Measurements from ENCODE around the gene COPB1.

The COPB1 gene

DNA sequence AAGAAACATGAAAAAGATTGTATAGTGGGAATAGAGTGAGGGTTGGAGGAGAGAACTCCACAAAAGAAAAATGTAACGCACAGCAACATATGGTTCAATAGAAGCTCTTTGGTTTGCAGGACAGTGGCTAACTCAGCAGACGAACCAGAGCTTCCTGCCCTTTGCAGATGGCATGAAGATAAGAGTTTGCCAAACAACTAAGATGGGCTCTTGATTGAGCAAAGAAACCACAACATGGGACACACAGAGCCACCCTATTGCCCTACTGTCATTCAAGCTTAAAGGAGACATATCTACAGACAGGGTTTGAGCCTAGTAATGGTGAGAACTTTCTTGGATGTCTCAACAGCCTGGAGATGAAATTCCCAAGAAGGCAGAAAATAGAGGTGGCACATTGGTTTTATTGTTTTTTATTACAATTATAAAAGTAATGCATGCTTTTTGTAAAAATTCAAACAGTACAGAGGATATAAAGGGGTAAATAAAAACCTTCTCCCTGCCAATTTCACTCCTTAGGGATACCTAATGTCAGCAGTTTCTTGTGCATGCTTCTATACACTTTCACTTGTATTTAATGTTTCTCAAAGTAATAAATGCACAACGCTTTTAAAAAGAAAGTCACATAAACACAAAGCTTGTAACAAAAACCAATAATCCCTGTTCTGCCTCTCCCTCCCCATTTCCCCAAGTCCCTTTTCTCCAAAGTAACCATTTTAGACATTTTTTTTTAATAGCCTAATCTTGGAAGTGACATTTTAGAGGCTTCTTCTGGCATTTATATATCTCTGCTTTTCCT, 63.7 kb downstream of the COPB1 start:
- DNase-seq (ENCODE audit: low read depth), result no peak

DNA sequence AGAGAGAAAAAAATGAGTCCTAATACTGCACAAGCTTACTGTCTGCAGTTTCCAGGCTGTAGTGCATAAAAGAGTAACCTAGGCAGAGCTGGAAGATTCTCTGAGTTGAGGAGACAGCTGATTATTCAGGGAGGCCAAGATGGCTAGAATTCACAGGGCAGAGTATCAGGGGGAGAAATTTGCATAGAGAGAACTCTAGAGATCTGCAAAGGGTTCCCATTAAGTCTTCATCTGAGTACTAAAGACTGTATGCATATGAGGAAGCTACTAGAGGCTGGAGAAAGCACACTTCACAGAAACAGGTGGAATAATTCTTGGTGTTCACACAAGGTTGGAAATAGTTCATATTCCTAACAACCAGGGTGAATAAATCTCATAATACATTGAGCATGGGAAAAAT, 74.0 kb downstream of the COPB1 start:
- no peak for DNase-seq (ENCODE audit: low read depth)

DNA sequence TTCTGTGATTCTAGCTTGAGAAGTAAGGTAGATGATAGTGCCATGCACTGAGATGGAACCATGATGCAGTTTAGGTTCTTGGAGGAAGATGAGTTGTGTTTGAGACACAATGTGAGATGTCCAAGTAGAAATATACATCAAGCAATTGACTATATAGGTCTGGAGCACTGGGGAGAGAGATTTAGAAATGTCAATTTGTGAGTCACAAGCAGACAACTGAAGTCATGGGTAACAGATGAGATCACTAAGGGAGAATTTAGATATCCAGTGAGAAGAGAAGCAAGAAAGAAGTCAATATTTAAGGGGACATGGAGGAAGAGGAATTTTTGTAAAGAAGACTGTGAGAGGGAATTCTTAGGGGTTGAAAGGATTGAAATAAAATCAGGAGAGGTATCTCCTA, 75.5 kb downstream of the COPB1 start:
- DNase-seq (ENCODE audit: low read depth), result no peak

DNA sequence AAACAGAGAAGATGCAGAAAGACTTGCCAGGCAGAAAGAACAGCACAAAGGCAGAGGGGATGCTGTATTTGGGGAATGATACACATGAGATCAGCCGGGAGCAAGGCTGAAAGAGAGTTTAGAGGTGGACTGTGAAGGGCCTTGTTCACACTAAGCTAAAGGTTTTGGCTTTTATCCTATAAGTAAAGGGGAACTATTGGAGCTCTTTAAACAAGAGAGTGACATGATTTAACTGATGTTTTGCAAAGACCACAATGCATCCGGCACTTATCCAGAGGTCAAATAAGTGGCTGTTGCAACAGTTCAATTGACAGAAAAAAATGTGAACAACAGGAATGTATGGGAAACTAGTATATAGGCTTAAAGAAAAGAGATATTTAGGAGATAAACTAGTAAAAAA, 76.0 kb downstream of the COPB1 start:
- DNase-seq (ENCODE audit: low read depth), result no peak

DNA sequence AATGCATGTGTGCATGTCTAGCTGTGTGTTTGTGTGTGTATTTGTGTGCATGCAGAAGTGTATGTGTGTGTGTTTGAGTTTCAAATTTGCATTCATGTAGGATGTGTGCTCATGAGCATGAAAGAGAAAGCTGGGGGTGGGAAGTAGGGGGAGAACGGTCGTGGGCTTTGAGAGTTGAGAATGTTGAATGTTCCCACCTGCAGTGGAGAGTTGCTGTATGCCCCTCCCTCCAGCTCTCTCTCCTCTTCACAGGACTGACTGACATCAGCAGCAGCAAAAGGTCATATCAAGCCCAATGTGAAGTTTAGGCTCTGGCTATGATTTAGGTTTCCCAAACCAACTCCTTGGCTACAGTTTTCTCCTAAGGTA, 76.8 kb downstream of the COPB1 start:
- no peak for DNase-seq (ENCODE audit: low read depth)

DNA sequence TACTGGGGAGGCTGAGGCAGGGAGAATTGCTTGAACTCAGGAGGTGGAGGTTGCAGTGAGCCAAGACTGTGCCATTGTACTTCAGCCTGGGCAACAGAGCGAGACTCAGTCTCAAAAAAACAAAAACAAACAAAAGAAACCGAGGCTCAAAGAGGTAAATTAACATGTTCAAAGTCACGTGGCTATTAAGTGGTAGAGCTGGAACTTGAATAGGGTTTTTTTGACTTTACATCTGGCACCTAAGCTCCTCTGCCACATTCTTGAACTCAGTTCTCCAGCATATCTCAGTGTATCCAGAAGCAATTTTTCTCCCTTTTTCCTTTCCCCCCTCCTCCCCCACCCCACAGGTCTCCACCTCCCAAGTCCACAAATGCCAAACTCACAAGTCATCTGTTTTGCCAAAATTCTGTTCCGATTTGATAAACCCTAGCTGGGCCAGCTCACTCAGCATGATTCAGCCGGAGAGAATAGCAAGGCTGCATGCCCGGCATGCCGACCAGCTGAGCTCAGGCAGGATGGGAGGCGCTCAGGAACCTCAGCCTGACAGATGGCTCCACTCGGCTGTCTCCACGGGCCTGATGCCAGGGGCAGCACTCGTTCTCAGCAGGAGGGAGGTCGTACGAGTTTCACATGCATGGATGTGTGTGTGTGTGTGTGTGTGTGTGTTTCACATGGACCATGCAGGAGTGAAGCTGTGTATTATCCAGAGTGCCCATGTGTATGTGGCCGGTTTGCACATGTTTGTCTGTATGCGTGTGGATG, 77.4 kb downstream of the COPB1 start:
- DNase-seq (ENCODE audit: low read depth), result no peak

DNA sequence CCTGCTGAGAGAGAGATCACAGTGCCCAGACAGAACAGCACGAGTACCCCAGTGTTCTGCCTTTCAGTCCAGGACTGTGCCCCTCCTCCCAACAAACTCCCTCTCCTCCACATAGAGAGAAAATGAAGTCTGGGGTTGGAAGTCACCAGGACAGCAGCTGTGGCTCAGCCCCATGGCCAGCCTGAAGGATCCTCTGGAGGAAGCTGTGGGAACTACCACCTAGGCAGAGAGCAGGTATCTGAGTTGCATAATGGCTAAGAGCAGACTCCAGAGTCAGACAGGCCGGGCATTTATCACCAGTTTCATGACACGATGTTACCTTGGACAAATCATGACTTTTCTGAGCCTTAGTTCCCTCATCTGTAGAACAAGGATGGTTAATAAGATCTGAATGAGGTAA, 79.4 kb downstream of the COPB1 start:
- DNase-seq (ENCODE audit: low read depth), result no peak

DNA sequence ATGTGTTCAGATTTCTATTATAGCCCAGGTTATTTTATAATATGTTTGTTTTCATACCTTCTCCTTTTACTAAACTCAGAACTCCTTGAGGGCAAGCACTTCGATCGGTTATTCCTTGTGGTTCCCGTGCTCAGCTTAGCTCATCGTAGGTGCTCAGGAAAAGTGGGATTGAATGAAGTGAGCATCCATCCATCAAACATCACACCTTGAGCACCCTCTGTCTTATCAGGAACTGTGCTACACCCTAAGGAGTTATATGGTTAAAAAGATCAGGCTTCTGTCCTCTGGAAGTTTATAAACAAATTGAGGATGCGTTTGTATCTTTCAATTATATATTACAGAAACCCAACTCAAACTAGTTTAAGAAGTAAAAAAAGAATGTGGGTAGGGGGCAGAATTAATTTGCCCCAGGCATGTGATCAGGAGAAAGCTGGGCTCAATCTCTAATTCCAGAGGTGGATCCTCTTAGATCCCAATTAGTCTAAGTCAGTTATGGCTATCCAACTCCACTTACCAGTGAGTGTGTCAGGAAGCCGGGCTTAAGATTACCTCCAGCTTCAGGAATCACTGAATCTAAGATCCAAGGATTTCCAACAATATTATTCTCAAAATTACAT, 80.7 kb downstream of the COPB1 start:
- DNase-seq (ENCODE audit: low read depth), result no peak

DNA sequence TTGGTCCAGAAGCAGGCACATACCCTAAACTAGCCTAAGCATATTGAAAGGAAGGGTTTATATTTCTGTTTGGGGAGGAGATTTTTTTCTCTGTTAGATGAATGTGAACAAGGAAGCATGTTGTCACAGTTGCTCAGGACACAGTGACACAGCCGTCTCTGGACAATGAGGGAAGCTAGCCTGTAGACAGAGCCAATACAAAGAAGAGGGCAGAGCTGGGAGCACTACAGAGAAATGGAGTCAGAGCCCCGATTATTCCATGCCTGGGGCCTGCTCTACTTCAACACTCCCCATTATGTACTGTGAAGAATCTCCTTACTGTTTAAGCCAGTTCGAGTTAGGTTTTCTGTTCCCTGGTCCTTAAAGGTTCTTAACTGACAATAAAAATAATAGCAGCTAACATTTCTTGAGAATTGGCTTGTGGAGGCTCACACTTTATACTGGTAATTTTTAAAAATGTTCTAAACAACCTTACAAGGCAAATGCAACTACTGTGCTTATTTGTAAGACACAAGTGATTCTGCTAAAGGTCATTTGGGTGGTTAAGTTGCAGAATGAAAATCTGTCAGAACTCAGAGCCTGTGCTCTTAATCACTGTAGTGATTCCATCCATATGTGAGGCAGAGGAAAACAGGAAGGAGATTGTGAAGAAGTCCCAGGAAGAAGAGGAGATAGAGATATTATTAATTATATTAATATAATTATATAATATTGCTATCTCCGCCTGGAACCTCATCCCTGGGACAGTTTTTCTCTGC, 81.8 kb downstream of the COPB1 start:
- DNase-seq (ENCODE audit: low read depth), result no peak

DNA sequence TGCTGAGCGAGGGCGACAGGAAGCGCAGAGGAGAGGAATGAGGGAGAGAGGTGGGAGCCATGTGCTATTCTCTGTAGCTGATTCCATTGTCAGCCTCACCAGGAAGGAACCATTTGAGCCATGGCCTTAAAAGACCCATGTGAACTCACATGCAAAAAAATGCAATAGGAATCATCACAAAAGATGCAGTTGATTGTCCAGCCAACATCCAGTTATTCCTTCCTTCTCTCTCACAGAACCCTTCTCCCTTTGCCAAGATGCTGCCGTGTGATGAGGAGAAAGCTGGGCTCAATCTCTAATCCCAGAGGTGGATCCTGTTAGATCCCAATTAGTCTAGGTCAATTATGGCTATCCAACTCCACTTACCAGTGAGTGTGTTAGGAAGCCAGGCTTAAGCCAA, 82.4 kb downstream of the COPB1 start:
- no peak for DNase-seq (ENCODE audit: low read depth)

DNA sequence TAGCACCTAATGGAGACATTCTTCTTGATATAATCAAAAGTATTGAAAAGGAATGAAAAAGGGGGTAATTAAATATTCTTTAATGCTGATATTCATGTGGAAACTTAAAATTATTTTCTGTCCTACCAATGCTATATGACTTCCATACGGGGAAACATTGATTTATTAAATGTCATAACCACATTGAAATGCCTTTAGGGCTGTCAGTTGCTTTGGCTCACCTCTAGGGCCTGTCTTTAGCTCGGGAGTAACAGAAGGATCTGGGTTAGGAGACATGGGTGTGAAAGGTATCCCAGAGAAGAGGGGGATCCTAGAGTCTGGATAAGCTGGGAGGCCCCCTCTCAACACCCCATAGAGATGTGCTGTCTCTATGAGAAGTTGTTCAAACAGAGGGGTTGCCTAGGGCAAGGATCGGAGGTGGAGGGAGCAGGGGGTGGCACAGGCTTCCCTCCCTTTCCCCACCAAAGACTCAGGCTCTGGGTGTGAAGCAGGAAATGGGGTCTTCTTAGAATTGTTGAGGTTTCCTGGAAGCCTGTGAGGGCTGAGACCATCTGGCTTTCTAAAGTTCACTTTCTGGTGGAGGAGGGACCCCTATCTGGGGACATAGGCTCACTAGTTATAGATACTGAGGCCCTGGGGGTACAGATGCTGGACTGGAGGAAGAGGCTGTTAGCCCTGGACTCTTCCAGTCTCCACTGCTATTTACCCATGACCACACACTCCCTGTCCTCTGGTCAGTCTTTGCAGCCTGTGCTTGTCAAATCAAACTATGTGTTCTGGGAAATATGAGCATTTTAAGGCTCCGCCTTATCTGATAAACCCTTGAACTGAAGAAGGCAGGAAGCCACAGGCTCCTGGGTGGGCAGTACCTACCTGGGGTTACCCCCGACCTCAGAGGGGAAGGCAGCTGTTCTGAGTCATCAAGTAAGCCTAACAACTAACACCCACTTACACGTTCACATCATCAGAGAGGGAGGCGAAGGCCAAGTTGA, 84.8 kb downstream of the COPB1 start:
- peak; percentile 24 for DNase-seq (ENCODE audit: low read depth)

DNA sequence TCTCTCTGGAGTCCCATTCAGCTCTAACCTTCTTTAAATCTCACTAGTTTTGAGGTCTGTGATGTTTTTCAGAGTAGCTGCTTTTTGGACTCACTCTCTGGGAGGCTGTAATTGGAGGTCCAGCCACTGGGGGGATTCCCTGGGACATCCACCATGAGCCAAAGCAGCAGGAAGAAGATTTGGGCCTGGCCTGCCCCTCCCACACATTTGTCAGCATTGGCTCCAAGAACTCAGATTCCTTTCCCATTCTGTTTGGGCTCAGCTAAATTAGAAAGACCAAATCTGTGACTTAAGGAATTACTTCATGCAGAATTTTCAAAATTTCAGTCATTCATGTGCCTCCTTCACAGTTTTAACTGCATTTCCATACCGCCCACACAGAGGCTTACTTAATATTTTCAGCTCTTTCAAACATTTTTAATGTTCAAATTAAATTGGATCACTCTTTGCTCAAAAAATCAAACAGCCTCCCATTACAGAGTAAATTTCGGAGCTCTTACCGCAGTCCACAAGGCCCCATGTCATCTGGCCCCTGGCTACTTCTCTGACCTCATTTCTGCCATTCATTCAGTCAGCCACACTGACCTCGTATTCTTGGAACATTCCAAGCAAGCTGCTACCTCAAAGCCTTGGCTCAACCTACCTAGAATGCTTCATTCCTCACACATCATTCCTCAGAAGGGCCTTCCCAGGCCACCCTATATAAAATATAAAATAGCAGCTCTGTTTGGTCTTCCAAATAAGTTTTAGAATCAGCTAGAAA, 86.1 kb downstream of the COPB1 start:
- DNase-seq (ENCODE audit: low read depth), result no peak

DNA sequence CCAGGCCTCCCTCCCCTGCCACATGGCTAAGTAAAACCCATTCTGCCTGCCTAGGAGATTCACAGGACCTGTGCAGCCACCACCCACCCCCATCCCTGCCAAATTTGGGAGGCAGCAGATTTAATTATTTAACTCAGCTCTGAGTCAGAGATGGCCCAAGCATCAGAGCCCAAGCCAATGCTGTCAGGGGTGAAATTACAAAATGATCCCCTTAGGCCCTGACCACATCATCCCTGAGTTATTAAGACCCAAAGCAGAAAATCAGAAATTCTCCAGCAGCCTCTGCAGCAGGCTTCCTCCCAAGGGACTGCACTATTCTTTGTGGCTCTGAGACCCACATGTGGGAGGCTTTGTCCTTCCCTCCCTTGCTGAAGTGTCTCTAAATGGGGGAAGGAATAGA, 87.8 kb downstream of the COPB1 start:
- no peak for DNase-seq (ENCODE audit: low read depth)

DNA sequence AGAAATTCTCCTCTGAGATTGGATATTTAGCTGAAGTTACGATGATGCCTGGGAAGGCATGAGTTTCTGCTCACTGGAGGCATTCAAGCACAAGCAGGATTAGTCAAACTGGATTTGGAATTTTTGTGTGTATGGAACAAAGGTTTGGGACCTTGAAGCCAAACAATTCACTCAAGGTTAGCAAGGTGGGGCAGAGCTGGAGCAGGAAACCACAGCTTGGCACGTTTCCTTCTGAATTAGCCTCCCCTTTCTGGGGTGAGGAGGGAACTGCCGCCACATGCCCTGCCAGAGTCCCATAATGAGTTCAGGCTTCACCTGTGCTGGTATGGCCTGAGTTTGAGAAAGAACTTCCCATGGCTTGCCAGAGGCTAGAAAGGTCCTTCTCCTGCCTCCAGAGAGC, 89.7 kb downstream of the COPB1 start:
- no peak for DNase-seq (ENCODE audit: low read depth)

DNA sequence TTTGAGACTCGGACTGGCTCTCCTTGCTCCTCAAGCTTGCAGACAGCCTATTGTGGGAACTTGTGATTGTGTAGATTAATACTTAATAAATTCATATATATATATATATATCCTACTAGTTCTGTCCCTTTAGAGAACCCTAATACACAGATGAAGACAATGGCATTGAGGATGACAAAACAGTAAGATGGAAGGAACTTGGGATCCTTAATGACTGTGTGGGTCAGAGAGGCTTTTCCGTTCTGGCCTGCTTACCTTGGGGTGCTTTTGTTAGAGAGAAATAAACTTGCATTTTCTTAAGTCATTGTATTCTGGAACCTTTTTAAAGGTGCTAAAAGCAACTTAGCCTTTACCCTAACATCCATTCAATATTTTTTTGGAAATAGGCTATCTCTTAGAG, 91.0 kb downstream of the COPB1 start:
- no peak for DNase-seq (ENCODE audit: low read depth)
